ENCODE results near the gene SRRM5. TPM values are rescaled to one million over a fixed set of nuclear protein-coding genes. Genes with fewer than 3 reads are reported as not detected.

Gene SRRM5
- total RNA-seq, 2 donors from 2014 or later = 0.28 to 0.59 TPM

DNA sequence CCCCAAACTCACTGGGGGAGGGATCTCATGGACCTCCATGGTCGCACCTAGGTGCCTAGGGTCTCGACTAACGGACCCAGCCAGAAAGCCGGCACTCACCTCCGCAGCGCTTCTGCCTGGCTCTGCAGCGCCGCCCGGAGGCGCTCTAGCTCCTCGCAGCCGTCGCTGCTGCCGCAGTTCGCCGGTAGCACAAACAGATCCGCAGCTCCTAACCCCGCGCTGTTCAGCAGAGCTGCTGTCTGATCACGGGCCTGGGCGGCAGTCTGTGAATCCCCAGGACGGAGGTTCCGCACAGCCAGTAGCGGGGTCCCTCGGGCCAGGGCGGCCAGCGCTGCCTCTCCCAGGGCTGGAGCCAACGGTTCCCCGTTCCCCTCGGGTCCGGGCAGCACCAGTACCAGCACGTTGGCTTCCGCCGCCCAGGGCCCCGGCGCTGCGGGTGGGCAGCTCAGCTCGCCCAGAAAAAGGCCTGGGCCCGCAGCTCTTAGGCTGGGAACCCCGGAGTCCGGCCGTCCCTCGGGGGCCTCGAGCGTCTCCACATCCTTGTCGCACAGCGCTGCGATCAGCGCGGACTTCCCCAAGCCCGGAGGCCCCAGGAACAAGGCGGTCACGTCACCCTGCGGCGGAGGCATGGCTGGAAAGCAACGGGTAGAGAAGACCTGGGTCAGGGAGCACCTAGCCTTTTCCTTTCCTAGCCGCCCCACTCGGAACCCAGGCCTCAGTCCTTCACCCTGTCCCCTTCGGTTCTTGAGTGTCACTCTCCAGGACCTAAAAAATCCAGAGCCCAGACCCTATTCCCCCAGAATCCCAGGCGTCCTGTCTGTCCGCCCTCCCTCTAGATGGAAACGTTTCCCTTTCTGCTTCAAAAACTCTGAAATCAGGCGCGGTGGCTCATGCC lies 16.9 kb upstream of the SRRM5 start:
- H3K4me1 ChIP-seq (replicated peaks) = peaks cover 21% of the 10 kb centered on the region
- TF ChIP-seq POLR2A (IDR thresholded peaks at IDR 0.05) (no peak), POLR2AphosphoS5 (IDR thresholded peaks at IDR 0.05) (peak; percentile 17)
- TF ChIP-seq, protein P1, sequence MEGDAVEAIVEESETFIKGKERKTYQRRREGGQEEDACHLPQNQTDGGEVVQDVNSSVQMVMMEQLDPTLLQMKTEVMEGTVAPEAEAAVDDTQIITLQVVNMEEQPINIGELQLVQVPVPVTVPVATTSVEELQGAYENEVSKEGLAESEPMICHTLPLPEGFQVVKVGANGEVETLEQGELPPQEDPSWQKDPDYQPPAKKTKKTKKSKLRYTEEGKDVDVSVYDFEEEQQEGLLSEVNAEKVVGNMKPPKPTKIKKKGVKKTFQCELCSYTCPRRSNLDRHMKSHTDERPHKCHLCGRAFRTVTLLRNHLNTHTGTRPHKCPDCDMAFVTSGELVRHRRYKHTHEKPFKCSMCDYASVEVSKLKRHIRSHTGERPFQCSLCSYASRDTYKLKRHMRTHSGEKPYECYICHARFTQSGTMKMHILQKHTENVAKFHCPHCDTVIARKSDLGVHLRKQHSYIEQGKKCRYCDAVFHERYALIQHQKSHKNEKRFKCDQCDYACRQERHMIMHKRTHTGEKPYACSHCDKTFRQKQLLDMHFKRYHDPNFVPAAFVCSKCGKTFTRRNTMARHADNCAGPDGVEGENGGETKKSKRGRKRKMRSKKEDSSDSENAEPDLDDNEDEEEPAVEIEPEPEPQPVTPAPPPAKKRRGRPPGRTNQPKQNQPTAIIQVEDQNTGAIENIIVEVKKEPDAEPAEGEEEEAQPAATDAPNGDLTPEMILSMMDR (IDR thresholded peaks at IDR 0.05) = peak; percentile 21 to 84 (median 72)
- no peaks in the 10 kb centered on the region for H3K9me3 ChIP-seq
- intact Hi-C loops (cut with DNase I) = loop anchor here (2.0 kb wide), 1 partner anchor 60 kb away; no protein-coding TSS in a partner anchor
- H3K27me3 ChIP-seq (replicated peaks; ENCODE audit: insufficient read depth) = no peaks in the 10 kb centered on the region
- H3K36me3 ChIP-seq = peaks cover 0 to 16% of the 10 kb centered on the region in 2 donors
- H3K27ac ChIP-seq = peak overlapping the region; percentile 94 to 97
- WGBS = 2% methylated on average over 50 of the region's 64 CpGs
- H3K4me3 ChIP-seq = peak overlapping the region; percentile 32 to 59
- DNase-seq (ENCODE audit: low spot score) = peak; percentile 43

DNA sequence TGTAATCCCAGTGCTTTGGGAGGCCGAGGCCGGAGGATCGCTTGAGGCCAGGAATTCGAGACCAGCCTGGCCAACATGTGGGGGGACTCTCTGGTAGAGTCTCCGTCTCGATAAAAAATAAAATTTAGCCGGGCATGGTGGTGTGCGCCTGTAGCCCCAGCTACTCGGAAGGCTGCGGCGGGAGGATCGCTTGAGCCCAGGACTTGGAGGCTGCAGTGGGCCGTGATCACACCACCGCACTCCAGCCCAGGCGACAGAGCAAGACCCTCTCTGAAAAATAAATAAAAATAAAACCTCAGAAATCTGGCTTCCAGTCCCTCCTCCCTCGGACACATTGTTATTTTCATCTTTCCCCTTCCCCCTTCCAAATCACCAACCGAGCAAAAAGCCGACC lies 16.3 kb upstream of the SRRM5 start:
- Histone ChIP-seq H3K27ac (peak overlapping the region; percentile 94 to 97), H3K27me3 (replicated peaks; ENCODE audit: insufficient read depth) (no peaks in the 10 kb centered on the region), H3K4me1 (replicated peaks) (peaks cover 24% of the 10 kb centered on the region), H3K4me3 (peak overlapping the region; percentile 32 to 59), H3K9me3 (no peaks in the 10 kb centered on the region), H3K36me3 (peaks cover 0 to 16% of the 10 kb centered on the region in 2 donors)
- under 1% methylated on average over 18 of the region's 18 CpGs for WGBS
- DNase-seq (ENCODE audit: low spot score) = no peak
- TF ChIP-seq, protein P1 (IDR thresholded peaks at IDR 0.05) = no peak
- TF ChIP-seq POLR2A (IDR thresholded peaks at IDR 0.05) (no peak), POLR2AphosphoS5 (IDR thresholded peaks at IDR 0.05) (no peak)
- intact Hi-C loops (cut with DNase I) = loop anchor here (2.0 kb wide), 1 partner anchor 61 kb away; no protein-coding TSS in a partner anchor

DNA sequence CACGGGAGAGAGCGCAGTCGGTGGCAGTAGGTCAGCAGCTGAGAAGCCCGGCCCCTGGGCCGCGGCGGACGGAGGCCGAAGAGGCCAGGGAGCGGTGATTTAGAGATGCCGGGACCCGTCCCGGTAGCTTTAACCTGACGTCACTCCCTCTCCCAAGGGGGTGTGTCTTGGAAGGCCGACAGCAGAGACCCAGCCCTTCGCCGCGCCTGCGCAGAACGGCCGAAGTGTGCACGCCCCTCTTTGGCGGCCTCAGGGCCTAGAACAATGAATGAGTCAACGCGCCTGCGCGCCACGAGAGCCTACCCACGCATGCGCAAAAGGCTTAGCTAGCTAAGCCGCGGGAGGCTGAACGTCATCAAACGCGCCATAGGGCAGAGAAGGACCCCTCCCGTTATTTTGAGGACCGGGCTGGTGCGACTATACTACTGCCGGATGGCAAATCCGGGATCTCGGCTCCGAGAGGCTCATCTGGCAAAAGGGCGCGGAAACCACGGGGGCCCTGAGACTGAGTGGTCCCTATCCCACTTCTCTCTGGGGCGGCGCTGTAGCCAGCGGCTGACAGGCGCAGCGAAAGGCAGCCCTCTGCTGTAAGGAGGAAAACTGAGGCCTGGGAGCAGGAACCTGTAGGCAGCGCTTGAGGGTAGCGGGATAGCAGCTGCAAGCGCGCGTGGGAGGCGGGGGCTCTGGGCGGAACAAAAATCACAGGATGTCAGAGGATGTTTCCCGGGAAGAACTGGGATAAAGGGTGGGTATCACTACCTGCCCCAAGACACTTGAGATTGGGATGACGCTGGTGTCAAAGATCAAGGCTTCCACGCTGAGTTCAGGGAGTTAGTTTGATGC lies 15.7 kb upstream of the SRRM5 start, which contains the start of the genes IRGQ and ZNF576:
TSS of gene IRGQ (minus strand) at position 136 of the 843 bp plus-strand sequence. CDS start 796 bp downstream, outside the sequence.
TSS of gene ZNF576 (plus strand) at position 597 of the 843 bp plus-strand sequence. CDS start 514 bp downstream, outside the sequence.
- H3K4me3 ChIP-seq = peak within 1 kb of the TSS; percentile 32 to 59
- H3K9me3 ChIP-seq = no peaks in the 10 kb centered on the region
- under 1% methylated on average over 60 of the region's 60 CpGs for WGBS
- peaks cover 28% of the 10 kb centered on the region for H3K4me1 ChIP-seq (replicated peaks)
- intact Hi-C loops (cut with DNase I) = loop anchor here (1.0 to 2.0 kb wide), 2 partner anchors 21 to 61 kb away; partner anchors contain the start of genes PINLYP and XRCC1
- TF ChIP-seq POLR2A (IDR thresholded peaks at IDR 0.05) (peak; percentile 96), POLR2AphosphoS5 (IDR thresholded peaks at IDR 0.05) (peak; percentile 100)
- TF ChIP-seq, protein P1 (IDR thresholded peaks at IDR 0.05) = peak in 1 of 4 experiments; percentile 26
- H3K27ac ChIP-seq = peak within 1 kb of the TSS; percentile 94 to 97
- peak; percentile 100 for DNase-seq (ENCODE audit: low spot score)
- peaks cover 0 to 16% of the 10 kb centered on the region in 2 donors for H3K36me3 ChIP-seq
- H3K27me3 ChIP-seq (replicated peaks; ENCODE audit: insufficient read depth) = no peaks in the 10 kb centered on the region

DNA sequence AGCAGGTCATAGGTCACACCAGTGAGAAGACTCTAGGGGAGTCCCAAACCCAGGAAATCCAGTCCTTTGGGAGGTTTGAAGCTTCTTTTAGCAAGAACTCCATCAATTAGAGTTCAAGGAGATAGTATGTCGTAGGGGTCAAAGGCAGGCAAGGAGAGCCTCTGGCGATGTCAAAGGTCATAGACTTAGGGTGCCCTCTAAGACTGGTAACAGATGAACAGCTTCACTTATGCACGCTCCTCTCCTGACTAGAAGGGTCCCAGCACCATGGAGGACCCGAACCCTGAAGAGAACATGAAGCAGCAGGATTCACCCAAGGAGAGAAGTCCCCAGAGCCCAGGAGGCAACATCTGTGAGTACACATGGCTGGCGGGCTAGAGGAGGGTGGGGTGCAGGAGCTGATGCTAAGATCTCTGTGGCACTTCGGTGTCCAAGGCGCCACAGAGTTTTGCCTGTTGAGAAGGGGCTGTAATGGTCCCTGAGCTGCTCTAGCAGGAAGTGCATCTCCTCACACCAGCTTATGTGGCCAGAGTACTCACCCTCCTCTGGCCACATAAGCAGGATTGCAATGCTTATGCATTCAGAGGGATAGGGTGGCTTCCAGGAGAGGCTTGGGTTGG lies 14.9 kb upstream of the SRRM5 start:
- Histone ChIP-seq H3K4me3 (peak overlapping the region; percentile 32 to 59), H3K27me3 (replicated peaks; ENCODE audit: insufficient read depth) (no peaks in the 10 kb centered on the region), H3K9me3 (no peaks in the 10 kb centered on the region), H3K36me3 (peaks cover 0 to 15% of the 10 kb centered on the region in 2 donors), H3K27ac (peak overlapping the region; percentile 94 to 97), H3K4me1 (replicated peaks) (peaks cover 30% of the 10 kb centered on the region)
- intact Hi-C loops (cut with DNase I) = loop anchor here (1.0 kb wide), 1 partner anchor 22 kb away; the partner anchor contains the start of genes PINLYP and XRCC1
- 19% methylated on average over 7 of the region's 7 CpGs for WGBS
- TF ChIP-seq, protein P1 (IDR thresholded peaks at IDR 0.05) = no peak
- no peak for TF ChIP-seq POLR2AphosphoS5 (IDR thresholded peaks at IDR 0.05)
- TF ChIP-seq POLR2A (IDR thresholded peaks at IDR 0.05) = no peak
- DNase-seq (ENCODE audit: low spot score) = no peak
